Mucosa of descending colon (tissue), 3 donors: ENCODE results near the gene ZNF92. TPM values are rescaled to one million over a fixed set of nuclear protein-coding genes. Genes with fewer than 3 reads are reported as not detected.
A peak's percentile ranks its signal among the peaks of the same experiment; 100 is the strongest.
"Not testable (repeated sequence)": the region's sequence is repeated elsewhere in the genome, so short reads cannot be mapped to it uniquely, and the experiment has no call there.

Source experiments
- ATAC-seq: fragments of 200-7000 bp; cut with Tn5 transposase; one replicate; pipeline ENCODE4 v1.9.1; 2020; ENCODE audit warnings: mild to moderate bottlenecking, moderate library complexity
- DNase-seq, 3 donors: peaks; one replicate each; pipeline ENCODE4 v3.0.0-alpha.2; 2020
- H3K36me3 ChIP-seq: fragments of 200-600 bp; one replicate; pipeline ENCODE4 v1.8.0; 2021; ENCODE audit warnings: low read depth, mild to moderate bottlenecking
- H3K4me1 ChIP-seq: fragments of 200-600 bp; one replicate; pipeline ENCODE4 v1.8.0; 2021; ENCODE audit warnings: low read depth, mild to moderate bottlenecking
- H3K4me3 ChIP-seq: fragments of 200-600 bp; one replicate; pipeline ENCODE4 v1.8.0; 2021; ENCODE audit warnings: mild to moderate bottlenecking
- H3K9me3 ChIP-seq: fragments of 200-600 bp; one replicate; pipeline ENCODE4 v1.8.0; 2021; ENCODE audit warnings: mild to moderate bottlenecking
- intact Hi-C, 2 donors: fragments of 100-400 bp; cut with DNase I in 1 of 2; cut with micrococcal nuclease in 1 of 2; formaldehyde crosslinking; loops; one replicate each; pipeline versions ENCODE4 v1.11.0 to v1.11.1; 2022; cut with DNase I, micrococcal nuclease
- total RNA-seq, 3 donors: library from RNA; stranded (reverse); fragmentation: NEBNext Ultra II Directional in 2 of 3; extraction: Animal tissue kit (Norgen Biotek cat#: 25700) in 2 of 3; gene quantifications; one replicate each; pipeline versions ENCODE4 v1.2.1 to v1.2.4, GENCODE V29; 2021 to 2023
- TF ChIP-seq, protein P1 (sequence below): fragments of 200-600 bp; IDR thresholded peaks from one replicate; pipeline ENCODE4 v1.8.0; 2022; ENCODE audit warnings: antibody characterized with exemption, mild to moderate bottlenecking
- donor health status: DM: no; HTN: no; CAD: no; lungs with moderate emphysema.
- donor health status: DM: no; HTN: no; CAD: no.
- donor health status: DM: no; HTN: yes; CAD: no.

Gene ZNF92
- total RNA-seq, 3 donors from 2014 or later: 5.9 to 8.5 (median 7.2) TPM

DNA sequence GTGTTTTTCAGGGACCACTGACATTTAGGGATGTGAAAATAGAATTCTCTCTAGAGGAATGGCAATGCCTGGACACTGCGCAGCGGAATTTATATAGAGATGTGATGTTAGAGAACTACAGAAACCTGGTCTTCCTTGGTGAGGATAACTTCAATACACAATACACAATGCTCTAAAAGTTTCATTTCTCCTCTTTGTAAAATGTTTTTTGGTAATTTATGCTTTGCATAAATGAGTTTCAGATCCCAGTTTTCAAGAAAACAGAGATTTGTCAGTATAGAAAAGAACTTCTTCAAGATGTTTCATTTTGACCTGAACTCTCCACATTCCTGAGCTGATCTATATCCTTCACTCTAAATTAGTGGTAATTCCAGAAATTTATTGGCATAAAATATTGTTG, 14.2 kb downstream of the ZNF92 start:
- ATAC-seq: no peak
- no peaks in the 10 kb centered on the region for H3K36me3 ChIP-seq
- H3K4me1 ChIP-seq: no peaks in the 10 kb centered on the region
- no peak overlapping the region for H3K4me3 ChIP-seq
- H3K9me3 ChIP-seq: no peaks in the 10 kb centered on the region
- TF ChIP-seq, protein P1, sequence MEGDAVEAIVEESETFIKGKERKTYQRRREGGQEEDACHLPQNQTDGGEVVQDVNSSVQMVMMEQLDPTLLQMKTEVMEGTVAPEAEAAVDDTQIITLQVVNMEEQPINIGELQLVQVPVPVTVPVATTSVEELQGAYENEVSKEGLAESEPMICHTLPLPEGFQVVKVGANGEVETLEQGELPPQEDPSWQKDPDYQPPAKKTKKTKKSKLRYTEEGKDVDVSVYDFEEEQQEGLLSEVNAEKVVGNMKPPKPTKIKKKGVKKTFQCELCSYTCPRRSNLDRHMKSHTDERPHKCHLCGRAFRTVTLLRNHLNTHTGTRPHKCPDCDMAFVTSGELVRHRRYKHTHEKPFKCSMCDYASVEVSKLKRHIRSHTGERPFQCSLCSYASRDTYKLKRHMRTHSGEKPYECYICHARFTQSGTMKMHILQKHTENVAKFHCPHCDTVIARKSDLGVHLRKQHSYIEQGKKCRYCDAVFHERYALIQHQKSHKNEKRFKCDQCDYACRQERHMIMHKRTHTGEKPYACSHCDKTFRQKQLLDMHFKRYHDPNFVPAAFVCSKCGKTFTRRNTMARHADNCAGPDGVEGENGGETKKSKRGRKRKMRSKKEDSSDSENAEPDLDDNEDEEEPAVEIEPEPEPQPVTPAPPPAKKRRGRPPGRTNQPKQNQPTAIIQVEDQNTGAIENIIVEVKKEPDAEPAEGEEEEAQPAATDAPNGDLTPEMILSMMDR: no peak
- intact Hi-C loops: no loop called here
- DNase-seq: no peak

DNA sequence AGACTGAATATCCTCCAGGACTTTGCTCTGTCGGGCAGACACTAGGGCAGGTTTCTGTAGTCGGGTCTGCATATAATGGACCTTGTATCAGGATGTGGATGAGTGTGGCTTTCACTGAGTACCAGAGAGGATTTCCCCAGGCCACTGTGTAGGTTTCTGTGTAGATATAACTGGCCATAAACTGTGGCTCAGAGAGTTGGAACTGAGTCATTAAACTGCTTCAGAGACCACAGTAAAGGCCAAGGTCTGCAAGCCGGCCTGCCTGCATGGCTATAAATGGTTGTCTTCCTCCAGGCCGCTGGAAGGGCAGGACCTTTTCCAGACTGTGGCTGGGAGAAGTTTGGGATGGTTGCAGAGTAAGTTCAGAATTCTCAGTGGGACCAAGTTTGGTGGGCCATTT, 16.9 kb downstream of the ZNF92 start:
- Histone ChIP-seq H3K4me3 (no peak overlapping the region), H3K36me3 (no peaks in the 10 kb centered on the region), H3K4me1 (no peaks in the 10 kb centered on the region), H3K9me3 (no peaks in the 10 kb centered on the region)
- no peak for DNase-seq
- TF ChIP-seq, protein P1: no peak
- peak; percentile 77 for ATAC-seq
- intact Hi-C loops: no loop called here

DNA sequence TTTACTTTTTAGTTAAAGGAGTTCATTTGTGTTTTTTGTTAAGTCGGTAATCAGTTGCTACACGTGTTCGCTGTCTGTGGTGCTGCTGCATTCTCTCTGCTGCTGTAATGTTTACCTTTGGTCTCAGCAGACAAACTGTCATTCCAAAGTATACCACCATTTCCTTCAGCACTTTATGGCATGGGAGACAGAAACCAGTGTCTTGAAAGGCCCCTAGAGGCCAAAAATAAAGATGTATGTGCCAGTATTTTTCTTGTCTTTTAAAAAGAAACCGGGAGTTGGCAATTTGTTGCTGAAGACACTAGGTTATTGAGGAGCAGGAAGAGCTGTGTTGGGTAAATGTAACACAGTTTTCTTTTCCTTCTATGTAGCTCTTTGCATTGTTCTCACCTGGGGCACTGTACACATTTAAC, 24.1 kb downstream of the ZNF92 start:
- H3K4me3 ChIP-seq: no peak overlapping the region
- H3K36me3 ChIP-seq: peaks cover 4% of the 10 kb centered on the region
- no peak for ATAC-seq

GRCh38 chr7:65398671-65399070, 25.0 kb downstream of the ZNF92 start:
- DNase-seq, intact Hi-C loops: not testable (repeated sequence)

More for the DNA sequence above, 24.1 kb downstream of the ZNF92 start:
- H3K9me3 ChIP-seq: peaks cover 26% of the 10 kb centered on the region
- intact Hi-C loops: no loop called here
- H3K4me1 ChIP-seq: no peaks in the 10 kb centered on the region
- TF ChIP-seq, protein P1: no peak
- DNase-seq: no peak

DNA sequence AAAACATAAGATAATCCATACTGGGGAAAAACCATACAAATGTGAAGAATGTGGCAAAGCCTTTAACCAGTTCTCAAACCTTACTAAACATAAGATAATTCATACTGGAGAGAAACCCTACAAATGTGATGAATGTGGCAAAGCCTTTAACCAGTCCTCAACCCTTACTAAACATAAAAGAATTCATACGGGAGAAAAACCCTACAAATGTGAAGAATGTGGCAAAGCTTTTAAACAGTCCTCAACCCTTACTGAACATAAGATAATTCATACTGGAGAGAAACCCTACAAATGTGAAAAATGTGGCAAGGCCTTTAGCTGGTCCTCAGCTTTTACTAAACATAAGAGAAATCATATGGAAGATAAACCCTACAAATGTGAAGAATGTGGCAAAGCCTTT, 25.4 kb downstream of the ZNF92 start:
- H3K9me3 ChIP-seq: peaks cover 40% of the 10 kb centered on the region
- DNase-seq, H3K4me1 ChIP-seq, H3K4me3 ChIP-seq, ATAC-seq, H3K36me3 ChIP-seq, intact Hi-C loops: not testable (repeated sequence)

More at GRCh38 chr7:65398671-65399070, 25.0 kb downstream of the ZNF92 start:
- H3K36me3 ChIP-seq, H3K4me3 ChIP-seq, ATAC-seq, H3K4me1 ChIP-seq: not testable (repeated sequence)
- peaks cover 35% of the 10 kb centered on the region for H3K9me3 ChIP-seq

- DNase-seq (no peak), ATAC-seq (no peak)
- TF ChIP-seq, protein P1: no peak
- Histone ChIP-seq H3K4me3 (no peak overlapping the region), H3K9me3 (peaks cover 59% of the 10 kb centered on the region), H3K36me3 (peaks cover under 1% of the 10 kb centered on the region), H3K4me1 (no peaks in the 10 kb centered on the region)
- intact Hi-C loops: no loop called here
These were observed 30.4 kb downstream of the ZNF92 start for GRCh38 chr7:65404020-65404419.

GRCh38 chr7:65406706-65407105, 33.1 kb downstream of the ZNF92 start:
- ATAC-seq, H3K4me1 ChIP-seq, intact Hi-C loops, H3K4me3 ChIP-seq, H3K36me3 ChIP-seq, DNase-seq: not testable (repeated sequence)
- peaks cover 51% of the 10 kb centered on the region for H3K9me3 ChIP-seq
